Chondrocyte (in vitro differentiated cells): Measurements from ENCODE around the gene PPP1CA. TPM values are rescaled to one million over a fixed set of nuclear protein-coding genes. Genes with fewer than 3 reads are reported as not detected.
"Not testable (repeated sequence)": the region's sequence is repeated elsewhere in the genome, so short reads cannot be mapped to it uniquely, and the experiment has no call there.

ENCODE experiments used
- DNase-seq: peaks from one replicate; pipeline ENCODE4 v3.0.0; 2021; ENCODE audit warnings: mixed read lengths, low spot score
- H3K27ac Mint-ChIP-seq: one replicate; pipeline ENCODE4 v1.8.0; 2021; ENCODE audit warnings: mild to moderate bottlenecking, moderate library complexity, mixed read lengths; ENCODE audit not compliant: unreplicated experiment
- H3K27me3 Mint-ChIP-seq: 2 replicates; pipeline ENCODE4 v1.8.0; 2021; ENCODE audit warnings: low read depth, mixed read lengths
- H3K36me3 Mint-ChIP-seq: 2 replicates; pipeline ENCODE4 v1.8.0; 2021; ENCODE audit warnings: low read depth, mixed read lengths
- H3K4me1 Mint-ChIP-seq: 2 replicates; pipeline ENCODE4 v1.8.0; 2021; ENCODE audit warnings: low read depth, mild to moderate bottlenecking, mixed read lengths
- H3K4me3 Mint-ChIP-seq: one replicate; pipeline ENCODE4 v1.8.0; 2021; ENCODE audit warnings: mild to moderate bottlenecking, moderate library complexity, mixed read lengths; ENCODE audit not compliant: unreplicated experiment
- H3K9me3 Mint-ChIP-seq: 2 replicates; pipeline ENCODE4 v1.8.0; 2021; ENCODE audit warnings: low read depth, mixed read lengths
- CTCF ChIP-seq: fragments of 200-600 bp; sonication (generic); IDR thresholded peaks from 2 replicates; pipeline ENCODE4 v1.5.0; 2021; ENCODE audit warnings: antibody characterized with exemption, mild to moderate bottlenecking, moderate library complexity
- total RNA-seq: library from RNA; stranded (reverse); gene quantifications from 3 replicates; pipeline ENCODE4 v1.2.1, GENCODE V29; 2021

PPP1CA gene
- total RNA-seq, 1 donor from 2014 or later, result 109 TPM

GRCh38 chr11:67429038-67429668, 27.5 kb upstream of the PPP1CA start:
- Mint-ChIP-seq H3K27me3 (no peaks in the 10 kb centered on the region), H3K4me3 (peak overlapping the region; percentile 90), H3K27ac (peak overlapping the region; percentile 95), H3K36me3 (peaks cover 2% of the 10 kb centered on the region), H3K9me3 (no peaks in the 10 kb centered on the region), H3K4me1 (peaks cover 17% of the 10 kb centered on the region)
- no peak for TF ChIP-seq CTCF
- no peak for DNase-seq

GRCh38 chr11:67428052-67429001, 26.7 kb upstream of the PPP1CA start, which contains the start of gene RPS6KB2:
Gene RPS6KB2, plus strand, starts transcription at chr11:67428494. Its CDS starts 52 bp downstream, at chr11:67428546.
- no peaks in the 10 kb centered on the region for H3K27me3 Mint-ChIP-seq

GRCh38 chr11:67427364-67427859, 25.8 kb upstream of the PPP1CA start:
- peak overlapping the region; percentile 95 for H3K27ac Mint-ChIP-seq
- H3K27me3 Mint-ChIP-seq, H3K9me3 Mint-ChIP-seq, H3K36me3 Mint-ChIP-seq, DNase-seq: not testable (repeated sequence)
- H3K4me1 Mint-ChIP-seq, result peaks cover 17% of the 10 kb centered on the region
- peak overlapping the region; percentile 90 for H3K4me3 Mint-ChIP-seq

More at GRCh38 chr11:67428052-67429001, 26.7 kb upstream of the PPP1CA start, which contains the start of gene RPS6KB2:
- Mint-ChIP-seq H3K4me3 (peak within 1 kb of the TSS; percentile 90), H3K27ac (peak within 1 kb of the TSS; percentile 95), H3K9me3 (no peaks in the 10 kb centered on the region), H3K4me1 (peaks cover 17% of the 10 kb centered on the region), H3K36me3 (peaks cover 2% of the 10 kb centered on the region)
- peak; percentile 98 for DNase-seq
- no peak for TF ChIP-seq CTCF

GRCh38 chr11:67423891-67424613, 22.4 kb upstream of the PPP1CA start:
- no peak for TF ChIP-seq CTCF
- DNase-seq, result peak; percentile 85
- peaks cover 16% of the 10 kb centered on the region for H3K4me1 Mint-ChIP-seq
- no peaks in the 10 kb centered on the region for H3K27me3 Mint-ChIP-seq
- no peak overlapping the region for H3K4me3 Mint-ChIP-seq
- H3K36me3 Mint-ChIP-seq, result no peaks in the 10 kb centered on the region
- H3K27ac Mint-ChIP-seq, result no peak overlapping the region
- no peaks in the 10 kb centered on the region for H3K9me3 Mint-ChIP-seq

- no peak for TF ChIP-seq CTCF
- no peak for DNase-seq
- Mint-ChIP-seq H3K4me3 (no peak overlapping the region), H3K27ac (no peak overlapping the region), H3K9me3 (no peaks in the 10 kb centered on the region), H3K36me3 (no peaks in the 10 kb centered on the region), H3K4me1 (peaks cover 11% of the 10 kb centered on the region), H3K27me3 (no peaks in the 10 kb centered on the region)
These were observed 21.8 kb upstream of the PPP1CA start for GRCh38 chr11:67423466-67423865.
